ENCODE results near the gene ITGAV. TPM values are rescaled to one million over a fixed set of nuclear protein-coding genes. Genes with fewer than 3 reads are reported as not detected.

The ITGAV gene
- total RNA-seq, 2 experiments from 2014 or later, result 8.1 to 8.8 TPM

- ChIA-PET CTCF (no interaction called here), POLR2A (no interaction called here)
Observed at GRCh38 chr2:186572705-186573104, 17.2 kb upstream of the ITGAV start.

DNA sequence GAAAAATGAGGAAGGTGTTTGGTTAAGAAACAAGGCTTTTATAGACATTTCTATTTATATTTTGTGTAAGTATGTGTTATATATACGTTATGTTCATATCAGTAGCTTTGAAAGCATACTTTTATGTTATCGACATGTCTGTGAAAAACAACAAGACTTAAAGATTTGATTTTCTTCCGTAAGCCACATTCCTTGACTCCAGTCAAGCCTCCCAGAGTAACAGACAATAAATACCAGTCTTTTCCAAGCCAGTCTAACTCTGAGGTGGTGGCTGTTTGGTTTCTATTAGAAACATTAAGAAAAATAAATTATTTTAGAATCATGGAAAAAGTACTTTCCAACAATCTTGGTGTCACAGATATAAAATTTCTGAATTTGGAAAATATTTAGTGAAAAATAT lies 16.3 kb upstream of the ITGAV start:
- POLR2A ChIA-PET, result no interaction called here
- CTCF ChIA-PET, result interaction anchor here (0.7 kb wide), 1 partner anchor 69 kb away, joined by 3 read pairs; no protein-coding TSS in a partner anchor

GRCh38 chr2:186575302-186575701 lies 14.6 kb upstream of the ITGAV start:
- POLR2A ChIA-PET, result no interaction called here
- CTCF ChIA-PET, result no interaction called here

- ChIA-PET CTCF (no interaction called here), POLR2A (no interaction called here)
Observed at GRCh38 chr2:186575856-186576255, 14.0 kb upstream of the ITGAV start.

- CTCF ChIA-PET, result interaction anchor here (1.0 kb wide), 1 partner anchor 13 kb away, joined by 3 read pairs; the partner anchor contains the start of gene ITGAV
- POLR2A ChIA-PET, result no interaction called here
Observed at GRCh38 chr2:186576614-186577013, 13.2 kb upstream of the ITGAV start.

DNA sequence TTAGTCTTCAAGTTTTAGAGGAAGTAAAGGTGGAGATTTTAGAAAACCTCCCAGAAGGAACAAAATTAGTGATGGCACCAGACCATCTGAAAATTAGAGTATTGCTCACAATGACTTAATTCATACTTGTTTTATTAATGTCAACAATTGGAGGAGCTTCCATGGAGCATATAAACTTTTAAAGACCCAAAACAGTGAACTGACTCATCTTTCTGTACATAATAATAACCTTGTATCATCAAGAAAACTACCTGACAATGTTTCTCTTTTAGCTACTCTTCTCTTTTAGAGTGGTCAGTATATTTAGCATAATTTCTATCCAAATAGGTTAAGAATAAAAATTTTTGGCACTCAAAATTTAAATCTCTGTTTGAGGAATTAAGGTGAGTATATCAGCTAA lies 7.2 kb upstream of the ITGAV start:
- CTCF ChIA-PET, result interaction anchor here (0.6 kb wide), 1 partner anchor 14 kb away, joined by 3 read pairs; no protein-coding TSS in a partner anchor
- POLR2A ChIA-PET, result no interaction called here

DNA sequence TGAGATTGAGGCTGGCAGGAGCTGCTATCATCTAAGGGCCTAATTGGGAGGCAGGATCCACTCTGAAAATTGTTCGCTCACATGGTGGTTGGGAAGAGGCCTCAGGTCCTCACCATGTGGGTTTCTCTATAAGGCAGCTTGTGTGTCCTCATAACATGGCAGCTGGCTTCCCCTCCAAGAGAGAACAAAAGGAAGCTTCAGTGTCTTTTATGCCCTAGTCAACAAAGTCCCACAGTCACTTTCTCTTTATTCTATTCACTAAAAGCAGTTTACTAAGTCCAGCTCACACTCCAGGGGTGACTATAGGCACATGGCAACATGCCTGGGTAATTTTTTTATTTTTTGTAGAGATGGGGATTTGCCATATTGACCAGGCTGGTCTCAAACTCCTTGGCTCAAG lies 5.8 kb upstream of the ITGAV start:
- CTCF ChIA-PET, result no interaction called here

GRCh38 chr2:186588421-186588820 lies 1.4 kb upstream of the ITGAV start:
- POLR2A ChIA-PET, result interaction anchor here (0.6 to 1.5 kb wide), 2 partner anchors 14 to 49 kb away, joined by 3 to 4 read pairs; no protein-coding TSS in a partner anchor
- CTCF ChIA-PET, result no interaction called here

More for the DNA sequence above, 5.8 kb upstream of the ITGAV start:
- POLR2A ChIA-PET, result no interaction called here

- ChIA-PET POLR2A (interaction anchor here (1.2 to 1.9 kb wide), 3 partner anchors 11 to 103 kb away, joined by 3 to 19 read pairs (median 3); partner anchors contain the start of gene ZC3H15), CTCF (interaction anchor here (0.9 to 1.1 kb wide), 2 partner anchors 12 to 51 kb away, joined by 3 read pairs; no protein-coding TSS in a partner anchor)
Observed at GRCh38 chr2:186588940-186589611, 780 bp upstream of the ITGAV start.

- POLR2A ChIA-PET, result interaction anchor here (1.0 to 1.9 kb wide), 2 partner anchors 50 to 104 kb away, joined by 11 to 19 read pairs; partner anchors contain the start of gene ZC3H15
- CTCF ChIA-PET, result interaction anchor here (1.2 kb wide), 1 partner anchor 19 kb away, joined by 3 read pairs; no protein-coding TSS in a partner anchor
Observed at GRCh38 chr2:186590350-186590758, 498 bp downstream of the ITGAV start.

GRCh38 chr2:186590759-186591505 lies 1.1 kb downstream of the ITGAV start:
- CTCF ChIA-PET, result interaction anchor here (1.2 kb wide), 1 partner anchor 18 kb away, joined by 3 read pairs; no protein-coding TSS in a partner anchor
- POLR2A ChIA-PET, result interaction anchor here (1.0 to 1.9 kb wide), 2 partner anchors 49 to 105 kb away, joined by 11 to 19 read pairs; partner anchors contain the start of gene ZC3H15

DNA sequence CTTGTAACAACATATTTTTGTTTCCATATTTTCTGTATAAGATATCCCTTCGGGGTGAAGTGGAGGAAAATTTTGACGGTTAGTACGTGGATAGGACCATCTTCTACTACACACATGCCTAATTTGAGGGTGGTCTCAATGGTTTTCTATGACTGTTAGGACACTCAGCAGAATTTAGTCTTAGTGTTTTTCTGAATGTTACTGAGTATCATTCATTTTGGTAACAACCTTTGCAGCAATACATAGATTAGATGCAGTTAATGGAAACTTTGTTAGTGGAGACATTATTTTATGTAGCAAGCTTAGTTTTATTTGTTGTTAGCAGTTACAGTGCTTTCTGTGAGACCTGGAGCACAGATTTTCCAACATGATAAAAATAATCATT lies 1.6 kb downstream of the ITGAV start:
- ChIA-PET POLR2A (no interaction called here), CTCF (no interaction called here)

DNA sequence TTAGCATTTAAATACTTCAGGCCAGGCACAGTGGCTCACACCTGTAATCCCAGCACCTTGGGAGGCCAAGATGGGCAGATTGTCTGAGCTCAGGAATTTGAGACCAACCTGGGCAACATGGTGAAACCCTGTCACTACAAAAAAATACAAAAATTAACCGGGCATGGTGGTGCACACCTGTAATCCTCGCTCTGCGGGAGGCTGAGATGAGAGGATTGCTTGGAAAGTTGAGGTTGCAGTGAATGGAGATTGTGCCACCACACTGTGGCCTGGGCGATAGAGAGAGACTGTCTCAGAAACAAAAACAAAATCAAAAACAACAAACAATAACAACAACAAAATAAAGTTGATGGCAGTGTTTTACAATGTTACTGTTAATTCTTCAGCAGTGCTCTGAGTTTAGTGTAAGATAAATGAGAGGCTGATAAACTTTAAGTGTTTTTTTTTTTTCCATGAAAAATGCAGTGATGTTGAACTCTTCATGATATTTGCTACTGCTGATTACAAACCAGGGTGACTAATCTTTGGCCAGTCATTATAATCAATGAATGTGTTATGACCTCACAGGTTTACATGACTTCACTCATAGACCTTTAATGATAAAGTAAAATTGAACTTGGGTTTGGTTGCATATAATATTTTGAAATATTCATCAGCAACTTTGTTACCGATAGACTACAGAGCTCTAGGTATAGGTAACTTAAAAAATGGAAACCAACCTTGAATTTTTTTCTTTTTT lies 2.5 kb downstream of the ITGAV start:
- ChIA-PET POLR2A (no interaction called here), CTCF (no interaction called here)

DNA sequence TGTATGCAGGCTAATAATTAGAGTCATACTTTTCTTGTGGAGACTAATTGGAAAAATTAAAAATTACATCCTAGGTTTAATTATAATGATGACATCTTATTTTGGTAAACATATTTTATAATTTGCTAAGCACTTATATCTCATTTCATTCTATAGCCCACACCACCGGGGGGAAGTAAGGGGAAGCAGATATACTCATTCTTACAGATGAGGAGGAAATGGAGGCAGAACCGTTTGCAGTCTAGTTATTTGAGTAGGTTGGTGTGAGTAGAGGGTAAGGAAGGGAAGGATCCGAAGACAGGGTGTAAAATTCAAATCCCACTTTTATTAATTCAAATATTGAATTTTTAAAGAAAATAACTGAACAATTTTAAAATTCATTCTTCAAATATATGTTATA lies 3.7 kb downstream of the ITGAV start:
- POLR2A ChIA-PET, result no interaction called here
- CTCF ChIA-PET, result no interaction called here

DNA sequence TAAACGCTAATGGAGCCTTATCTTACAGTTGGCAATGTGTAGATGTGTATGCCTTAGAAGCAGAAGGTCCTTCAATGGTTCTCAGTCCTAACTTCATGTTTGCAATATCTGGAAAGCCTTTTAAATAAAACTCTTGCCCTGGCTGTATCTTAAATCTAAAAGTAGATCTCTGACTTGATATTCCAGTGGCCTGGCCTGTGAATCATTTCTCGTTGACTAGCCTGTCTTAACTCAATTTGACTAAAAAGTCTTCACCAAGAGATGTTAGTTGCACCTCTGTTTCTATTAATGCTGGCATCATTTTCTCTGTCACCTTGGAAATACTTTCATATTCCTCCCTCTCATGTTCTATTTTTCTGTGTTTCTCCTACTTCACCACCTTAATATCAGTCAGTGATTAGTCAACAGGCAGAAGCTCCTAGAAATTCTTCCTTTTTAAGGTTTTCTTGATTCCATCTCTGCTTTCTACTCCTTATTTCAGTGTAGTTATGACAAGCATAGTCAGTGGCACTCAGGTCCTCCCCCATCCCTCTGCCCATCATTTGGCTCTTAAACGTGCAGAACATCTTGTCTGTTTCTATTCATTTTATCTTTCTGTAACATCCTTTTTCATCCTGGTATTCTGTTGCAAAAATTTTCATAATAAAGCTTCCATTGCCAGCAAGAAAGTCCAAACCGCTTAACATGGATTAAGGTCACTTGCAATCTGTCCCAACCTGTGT lies 4.3 kb downstream of the ITGAV start:
- POLR2A ChIA-PET, result no interaction called here
- CTCF ChIA-PET, result no interaction called here

DNA sequence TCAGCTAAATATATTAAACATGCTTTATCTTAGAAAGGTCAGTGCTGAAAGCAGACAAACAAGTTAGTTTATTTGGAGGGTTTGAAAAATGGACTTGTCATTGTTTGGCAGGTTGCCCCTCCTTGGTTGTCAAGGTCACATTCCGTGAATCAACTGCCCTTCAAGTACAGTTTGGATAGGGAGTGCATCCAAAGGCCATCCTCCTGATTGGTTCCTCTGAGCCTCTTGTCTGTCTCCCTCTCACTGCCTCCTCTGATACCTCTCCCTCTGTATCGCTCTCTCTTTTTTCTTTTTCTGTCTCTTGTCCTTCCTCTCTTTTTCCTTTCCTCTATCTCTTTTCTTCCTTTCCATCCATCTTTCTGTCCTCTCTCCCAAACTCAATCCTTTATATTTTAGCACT lies 5.4 kb downstream of the ITGAV start:
- POLR2A ChIA-PET, result no interaction called here
- CTCF ChIA-PET, result no interaction called here

DNA sequence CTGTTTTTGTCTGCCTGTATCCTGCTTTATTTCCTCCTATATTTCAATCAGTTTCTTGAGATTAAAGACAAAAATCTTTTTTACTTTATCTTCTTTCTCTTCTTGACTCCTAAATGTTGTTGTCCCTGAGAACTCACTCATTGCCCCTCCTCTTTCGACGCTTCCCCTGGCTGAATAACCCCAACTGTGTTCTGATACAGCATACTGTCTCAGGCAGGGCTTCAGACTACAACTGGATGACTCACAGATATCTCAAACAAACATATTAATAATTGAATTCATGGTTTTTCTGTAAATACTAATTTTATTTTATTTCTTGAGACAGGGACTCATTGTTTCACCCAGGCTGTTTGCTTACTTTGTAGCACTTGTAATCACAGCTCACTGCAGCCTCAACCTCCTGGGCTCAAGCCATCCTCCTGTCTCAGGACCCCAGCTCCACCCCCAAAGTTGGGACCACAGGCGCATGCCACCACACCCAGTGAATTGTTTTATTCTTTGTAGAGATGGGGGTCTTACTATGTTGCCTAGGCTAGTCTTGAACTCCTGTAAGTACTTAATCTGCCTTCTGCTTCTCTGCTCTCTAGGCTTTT lies 9.4 kb downstream of the ITGAV start:
- ChIA-PET POLR2A (no interaction called here), CTCF (no interaction called here)

DNA sequence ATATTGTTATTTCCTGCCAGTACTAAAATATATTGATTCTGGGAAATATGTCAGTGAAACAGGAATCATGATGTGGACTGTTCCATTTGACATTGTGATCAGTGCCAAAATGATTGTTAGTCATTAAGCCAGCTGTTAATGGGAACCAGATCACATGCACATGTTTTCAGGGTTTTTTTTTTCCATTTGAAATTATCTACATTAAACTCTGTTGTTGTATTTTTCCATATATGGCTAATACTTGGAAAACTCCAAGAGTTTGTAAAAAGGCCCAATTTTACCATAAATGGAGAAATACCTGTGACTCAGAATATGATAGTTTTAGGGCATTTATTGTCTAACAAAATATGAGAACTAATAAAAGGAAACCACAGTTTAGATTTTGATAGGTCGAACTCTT lies 13.4 kb downstream of the ITGAV start:
- ChIA-PET CTCF (no interaction called here), POLR2A (interaction anchor here (1.4 kb wide), 1 partner anchor 14 kb away, joined by 3 read pairs; the partner anchor contains the start of gene ITGAV)

DNA sequence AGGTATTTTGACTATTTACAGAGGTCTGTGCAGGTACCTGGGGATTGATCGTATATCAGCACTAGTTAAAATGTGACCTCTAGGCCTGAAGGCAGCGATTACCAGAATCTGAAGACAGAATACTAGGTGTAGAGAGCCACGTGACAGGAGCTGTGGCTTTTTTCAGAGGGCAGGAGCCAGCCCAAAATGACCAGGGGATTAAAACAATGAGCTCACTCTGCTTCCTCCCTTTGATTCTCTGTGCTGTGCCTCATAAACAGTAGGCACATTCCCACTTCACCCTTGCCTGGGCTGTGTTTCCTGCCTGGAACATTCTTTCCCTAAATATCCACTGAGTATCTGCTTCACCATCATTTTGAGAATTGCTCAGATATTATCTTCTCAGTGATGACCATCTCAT lies 15.2 kb downstream of the ITGAV start:
- CTCF ChIA-PET, result no interaction called here
- POLR2A ChIA-PET, result no interaction called here
